Measurements from ENCODE around the gene AHCYL1.

AHCYL1 gene

DNA sequence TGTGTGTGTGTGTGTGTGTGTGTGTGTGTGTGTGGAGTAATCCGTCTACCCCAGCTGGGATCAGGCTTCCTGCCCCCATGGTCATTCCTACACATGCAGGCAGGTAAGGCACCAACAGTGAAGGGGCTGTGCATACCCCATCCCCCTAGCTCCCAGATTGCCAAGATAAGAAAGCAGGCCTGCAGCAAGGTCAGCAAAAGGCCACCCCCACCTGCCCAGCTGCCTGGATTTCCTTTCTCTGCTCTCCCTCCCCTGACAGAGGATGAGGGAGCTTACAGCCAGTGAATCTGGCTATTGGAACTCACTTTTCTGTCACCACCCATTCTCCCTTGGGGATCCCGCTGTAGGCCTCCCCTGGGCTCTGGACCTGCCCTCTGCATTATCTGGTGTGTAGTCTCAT lies 78.0 kb downstream of the AHCYL1 start:
- DNase-seq (ENCODE audit: low read depth): no peak

DNA sequence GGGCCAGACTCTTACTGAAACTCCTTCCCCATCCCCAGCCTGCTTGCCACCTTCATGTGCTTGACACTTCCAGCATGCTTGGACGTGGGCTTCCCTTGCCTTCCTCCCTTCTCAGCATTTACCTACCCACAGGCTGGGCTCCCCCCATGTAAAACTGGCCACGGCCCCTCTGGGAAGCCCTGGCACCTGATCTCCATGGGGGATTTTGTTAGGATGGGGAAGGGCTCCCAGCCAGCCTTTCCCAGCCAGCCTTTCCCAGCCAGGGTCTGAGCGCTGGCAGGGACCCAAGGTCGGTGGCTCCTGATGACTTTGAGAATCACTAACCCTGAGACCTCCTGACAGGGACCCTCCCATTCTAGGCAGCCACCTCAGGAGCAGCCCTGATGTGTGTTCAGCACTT lies 79.2 kb downstream of the AHCYL1 start:
- no peak for DNase-seq (ENCODE audit: low read depth)

DNA sequence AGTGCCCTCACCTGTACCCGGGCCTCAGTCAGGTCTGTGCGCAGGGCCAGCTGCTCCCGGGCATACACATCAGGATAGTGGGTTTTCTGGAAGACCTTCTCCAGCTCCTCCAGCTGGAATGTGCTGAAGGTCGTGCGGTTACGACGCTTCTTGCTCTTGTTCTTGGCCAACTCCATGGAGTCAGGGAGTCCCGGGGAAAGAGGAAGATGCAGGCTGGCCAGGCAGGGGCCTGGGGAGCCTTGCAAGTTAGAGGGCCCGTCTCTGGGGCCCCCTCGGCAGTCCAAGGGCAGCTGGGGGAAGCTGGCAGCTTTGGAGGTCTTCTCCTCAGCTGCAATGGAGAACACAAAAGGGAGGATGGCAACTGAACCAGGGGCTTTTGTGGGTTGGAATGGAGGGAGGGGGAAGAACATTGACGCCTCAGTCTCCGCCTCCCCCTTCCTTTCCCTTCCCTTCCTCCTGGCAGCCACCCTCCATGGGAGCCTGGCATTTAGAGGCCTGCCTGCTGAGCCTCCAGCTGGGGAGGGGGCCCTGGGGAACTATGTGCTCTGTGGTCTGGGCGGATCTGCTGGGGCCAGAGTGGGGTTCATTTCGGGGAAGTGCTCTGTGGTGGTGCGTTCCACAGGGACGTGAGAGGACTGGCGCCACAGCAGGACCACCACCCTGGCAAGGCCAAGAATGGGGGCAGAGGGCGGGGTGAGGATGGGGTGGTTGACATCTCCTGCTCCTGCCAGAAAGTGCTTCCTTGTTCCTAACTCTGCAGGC lies 80.2 kb downstream of the AHCYL1 start:
- DNase-seq (ENCODE audit: low read depth): no peak

DNA sequence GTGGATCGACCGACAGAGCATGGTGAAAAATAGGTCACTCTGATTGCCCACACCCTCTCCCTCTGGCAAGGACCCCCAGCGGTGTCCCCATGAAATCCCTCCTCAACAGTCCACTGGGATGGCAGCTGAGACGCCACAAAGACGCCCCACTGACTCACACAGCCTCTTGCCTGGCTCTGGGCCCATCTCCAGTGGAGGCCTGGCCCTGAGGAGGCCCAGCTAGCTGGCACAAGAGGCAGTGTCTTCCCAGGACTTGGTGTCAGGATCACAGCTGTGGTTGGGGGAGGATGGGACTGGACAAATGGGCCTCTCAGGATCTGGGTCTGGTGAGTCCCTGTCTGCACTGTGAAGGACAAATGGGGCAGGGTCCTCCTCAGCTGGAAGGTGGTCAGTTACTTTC lies 81.3 kb downstream of the AHCYL1 start:
- no peak for DNase-seq (ENCODE audit: low read depth)

DNA sequence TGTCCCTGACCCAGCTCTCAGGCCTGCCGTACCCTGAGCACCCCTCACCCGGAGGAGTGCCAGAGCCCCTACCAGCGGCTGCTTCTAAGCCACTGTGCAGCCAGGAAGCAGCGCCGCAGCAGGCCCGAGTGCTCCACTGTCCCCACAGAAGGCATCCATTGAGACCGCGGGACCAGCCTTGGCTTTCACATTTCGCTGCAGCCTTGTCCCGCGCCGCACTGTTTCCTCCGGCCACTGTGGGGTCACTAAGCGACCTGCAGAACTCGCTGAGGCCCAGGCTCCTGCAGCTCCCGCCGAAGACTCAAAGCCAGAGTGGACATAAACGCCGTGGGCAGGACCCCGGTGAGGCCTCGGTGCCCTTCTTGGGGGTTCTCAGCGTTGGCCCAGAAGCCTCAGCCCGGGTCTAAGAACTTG lies 82.9 kb downstream of the AHCYL1 start:
- no peak for DNase-seq (ENCODE audit: low read depth)

DNA sequence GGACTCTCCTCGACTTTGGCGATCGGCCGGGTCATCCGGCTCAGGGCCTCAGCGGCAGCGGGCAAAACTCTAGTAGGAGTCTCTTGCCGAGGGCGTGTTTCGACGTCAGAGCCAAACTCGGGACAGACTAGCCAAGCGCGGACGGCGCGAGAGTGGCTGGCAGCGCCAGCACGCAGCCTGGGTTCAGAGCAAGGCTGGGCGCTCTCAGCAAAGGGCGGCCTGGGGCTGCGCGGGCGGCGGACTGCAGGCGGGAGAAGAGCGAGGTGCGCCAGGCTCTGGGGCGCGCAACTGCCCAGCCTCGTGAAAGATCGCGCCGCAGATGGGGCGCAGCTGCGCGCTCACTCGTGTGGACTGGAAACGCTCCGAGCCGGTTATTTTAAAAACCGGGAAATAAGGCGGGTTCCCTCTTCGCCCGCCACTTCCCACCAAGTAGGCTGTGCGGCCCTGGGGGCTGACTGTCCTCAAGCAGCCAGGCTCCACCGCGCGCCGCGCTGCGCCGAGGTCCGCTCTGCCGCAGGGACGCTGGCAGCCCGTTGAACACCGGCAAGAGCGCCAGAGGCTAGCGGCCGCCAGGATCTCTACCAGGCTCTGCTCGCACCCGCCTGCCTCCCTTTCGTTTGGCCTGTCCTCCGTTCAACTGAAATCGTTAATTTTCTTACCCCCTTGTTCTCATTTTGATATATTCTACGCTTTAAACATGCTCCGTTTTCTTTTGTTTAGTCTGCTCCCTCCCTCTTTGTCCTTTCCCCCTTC lies 83.5 kb downstream of the AHCYL1 start:
- DNase-seq (ENCODE audit: low read depth): no peak

DNA sequence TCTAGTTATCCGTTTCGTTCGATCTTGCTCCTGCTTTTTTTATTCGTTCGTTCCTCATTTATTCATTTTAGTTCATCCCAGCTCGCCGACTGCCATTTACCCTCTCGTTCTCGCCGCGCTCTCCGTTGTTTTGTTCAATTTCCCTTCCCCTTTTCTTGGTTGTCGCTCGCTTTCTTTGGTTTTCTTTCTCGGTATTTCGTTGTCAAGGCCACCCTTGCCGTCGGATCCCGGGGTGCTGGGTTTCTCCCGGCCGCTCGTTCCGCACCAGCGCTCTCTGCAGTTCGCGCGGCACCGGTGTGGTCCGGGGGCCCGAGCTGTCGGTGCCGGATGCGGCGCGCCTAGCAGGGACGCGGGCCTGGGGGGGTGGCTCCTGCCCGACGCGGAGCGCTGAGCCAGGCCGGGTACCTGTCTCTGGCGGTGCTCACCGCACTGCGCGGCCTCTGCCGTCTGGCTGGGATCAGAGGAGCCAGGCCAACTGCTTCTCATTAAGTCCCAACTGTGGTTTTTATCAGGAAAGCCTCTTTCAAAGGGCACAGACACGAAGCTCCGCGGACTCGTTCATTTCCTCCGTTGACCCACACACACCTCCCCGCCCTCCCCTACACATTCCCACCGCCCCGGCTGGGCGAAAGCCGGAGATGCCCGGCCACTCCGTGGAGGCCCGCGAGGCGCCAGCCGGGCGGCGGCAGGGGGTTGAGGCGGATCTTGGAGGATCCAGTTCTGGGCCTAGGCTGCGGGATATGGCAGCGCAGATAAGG lies 84.3 kb downstream of the AHCYL1 start:
- no peak for DNase-seq (ENCODE audit: low read depth)

DNA sequence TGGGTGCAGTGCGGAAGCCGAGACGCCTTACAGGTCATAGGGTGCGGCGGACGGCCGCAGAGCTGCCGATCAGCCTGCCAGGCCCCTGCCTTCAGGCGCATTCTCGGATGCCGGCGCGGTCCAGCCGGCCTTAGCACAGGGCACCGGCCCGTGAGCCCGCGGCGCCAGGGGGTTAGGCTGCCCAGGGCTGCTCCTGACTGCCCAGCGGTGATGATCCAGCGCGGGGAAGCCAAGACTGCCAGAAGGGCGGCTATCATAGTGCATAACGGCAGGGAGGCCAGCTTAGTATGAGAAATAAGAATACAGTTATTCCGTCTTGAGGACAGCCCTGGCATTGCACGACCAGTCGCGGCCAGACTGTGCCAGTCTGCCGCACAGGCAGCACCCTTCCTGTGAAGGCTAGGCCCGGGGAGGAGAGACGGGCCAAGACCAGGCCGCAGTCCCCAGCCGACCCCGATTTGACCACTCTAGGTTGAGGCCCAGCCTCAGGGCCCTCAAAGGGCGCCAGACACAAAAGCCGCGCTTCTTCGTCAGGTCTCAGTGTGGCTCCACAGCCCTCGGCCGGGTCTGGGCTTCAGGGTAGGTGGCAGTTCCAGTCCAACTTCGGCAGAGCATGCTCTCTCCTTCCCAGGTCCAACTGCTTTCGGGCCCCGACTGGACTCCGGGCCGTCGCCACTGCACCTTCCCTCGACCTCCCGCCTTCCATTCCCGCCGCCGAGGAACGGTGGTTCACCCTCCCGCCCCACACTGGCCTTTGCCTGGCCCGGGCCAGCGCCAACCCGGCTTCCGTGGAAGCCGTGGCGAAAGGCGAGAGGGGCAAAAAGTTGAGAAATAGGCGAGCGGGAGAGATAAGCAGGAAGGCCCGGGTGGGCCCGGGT lies 85.1 kb downstream of the AHCYL1 start:
- no peak for DNase-seq (ENCODE audit: low read depth)

DNA sequence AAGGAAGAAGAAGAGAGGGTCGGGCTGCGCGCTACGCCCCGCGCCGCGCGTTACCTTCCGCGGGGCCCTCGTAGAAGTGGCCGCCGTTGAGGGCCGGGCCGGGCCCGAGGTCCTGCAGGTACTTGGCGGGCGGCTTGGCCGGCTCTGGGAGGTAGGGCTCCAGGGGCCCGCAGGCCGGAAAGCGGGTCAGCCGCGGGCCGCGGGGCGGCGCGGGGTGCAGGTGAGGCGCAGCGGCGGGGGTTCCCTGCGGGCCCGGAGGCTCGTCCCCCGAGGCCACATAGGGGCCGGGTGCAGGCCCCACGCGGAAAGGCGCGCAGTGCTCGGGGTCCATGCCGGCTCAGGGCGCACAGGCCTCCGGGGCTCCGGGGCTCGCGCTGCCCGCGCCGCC lies 85.7 kb downstream of the AHCYL1 start:
- DNase-seq (ENCODE audit: low read depth): no peak

DNA sequence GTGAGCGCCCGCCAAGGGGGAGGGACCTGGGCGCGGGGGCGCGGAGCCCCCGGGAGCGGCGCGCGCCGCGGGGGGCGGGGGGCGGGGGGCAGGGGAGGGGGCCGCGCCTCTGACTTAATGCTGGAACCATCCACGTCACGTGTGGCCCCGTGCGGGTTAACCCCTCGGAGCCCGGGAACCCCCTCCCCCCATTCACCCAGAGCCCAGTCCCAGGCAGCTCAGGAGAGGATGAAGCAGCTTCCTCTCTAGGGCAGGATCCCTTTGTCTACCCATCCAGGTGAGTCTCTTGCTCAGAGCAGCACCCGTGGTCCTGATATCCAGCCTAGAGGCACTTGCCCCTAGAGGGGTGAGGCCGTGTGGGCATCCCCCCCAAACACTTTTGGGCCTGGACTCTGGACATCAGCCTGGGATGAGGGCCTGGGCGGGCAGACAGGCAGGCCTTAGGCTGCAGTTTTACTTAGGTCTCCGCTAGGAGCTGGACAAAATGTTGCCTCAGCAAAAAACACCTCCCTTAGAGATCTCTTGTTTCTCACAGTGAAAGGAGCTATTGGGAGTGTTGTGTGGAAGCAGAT lies 86.2 kb downstream of the AHCYL1 start, which contains the start of gene ALX3:
Gene ALX3, minus strand, starts transcription at position 2 of the 572 bp plus-strand sequence. CDS start 60 bp downstream, outside the sequence.
- DNase-seq (ENCODE audit: low read depth): no peak
